ENCODE measurements around the gene ZMYND11.

ZMYND11 gene

DNA sequence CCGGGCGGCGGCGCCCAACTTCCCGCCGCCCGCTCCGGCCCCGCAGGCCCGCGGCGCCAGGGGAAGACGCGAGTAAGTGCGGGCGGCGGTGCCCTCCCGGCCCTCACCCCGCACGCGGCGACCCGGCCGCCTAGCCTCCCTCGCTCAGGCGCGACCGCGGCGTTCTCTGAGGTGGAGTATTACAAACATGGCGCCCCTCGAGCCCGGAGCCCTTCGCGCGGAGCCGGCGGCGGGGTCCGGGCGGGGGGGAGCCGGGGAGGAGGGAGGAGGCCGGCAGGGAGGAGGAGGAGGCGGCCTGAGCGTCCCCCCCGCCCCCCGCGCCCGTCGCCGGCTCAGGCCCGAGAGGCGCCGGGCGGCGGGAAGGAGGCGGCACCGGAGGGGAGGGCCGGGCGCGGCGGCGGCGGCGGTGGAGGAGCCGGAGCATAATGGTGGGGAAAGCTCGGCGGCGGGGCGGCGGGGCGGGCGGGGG is at the start of gene ZMYND11:
ZMYND11 (plus strand) TSS at position 324 of the 469 bp plus-strand sequence. CDS start 44,558 bp downstream, outside the sequence.
- DNase-seq (ENCODE audit: low spot score), result peak; percentile 88

DNA sequence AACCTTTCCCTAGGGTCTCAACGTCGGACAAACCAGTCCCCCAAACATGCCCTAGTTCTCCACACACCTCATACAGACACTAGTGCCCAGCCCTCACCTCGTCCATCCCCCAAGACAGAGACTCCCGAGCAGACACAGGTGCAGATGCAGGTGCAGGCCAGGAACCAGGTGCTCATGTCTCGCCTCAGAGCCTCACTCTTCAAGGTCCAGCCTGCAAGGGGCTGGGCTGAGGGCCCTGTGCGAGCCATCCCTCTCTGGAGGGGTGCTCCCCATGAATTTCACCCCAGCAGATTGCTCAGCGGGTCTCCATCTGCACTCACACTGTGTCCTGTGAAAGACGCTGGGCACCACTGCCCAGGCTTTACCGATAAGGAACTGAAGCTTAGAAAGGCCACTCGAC is 49.2 kb upstream of the ZMYND11 start:
- no peak for DNase-seq (ENCODE audit: low spot score)

DNA sequence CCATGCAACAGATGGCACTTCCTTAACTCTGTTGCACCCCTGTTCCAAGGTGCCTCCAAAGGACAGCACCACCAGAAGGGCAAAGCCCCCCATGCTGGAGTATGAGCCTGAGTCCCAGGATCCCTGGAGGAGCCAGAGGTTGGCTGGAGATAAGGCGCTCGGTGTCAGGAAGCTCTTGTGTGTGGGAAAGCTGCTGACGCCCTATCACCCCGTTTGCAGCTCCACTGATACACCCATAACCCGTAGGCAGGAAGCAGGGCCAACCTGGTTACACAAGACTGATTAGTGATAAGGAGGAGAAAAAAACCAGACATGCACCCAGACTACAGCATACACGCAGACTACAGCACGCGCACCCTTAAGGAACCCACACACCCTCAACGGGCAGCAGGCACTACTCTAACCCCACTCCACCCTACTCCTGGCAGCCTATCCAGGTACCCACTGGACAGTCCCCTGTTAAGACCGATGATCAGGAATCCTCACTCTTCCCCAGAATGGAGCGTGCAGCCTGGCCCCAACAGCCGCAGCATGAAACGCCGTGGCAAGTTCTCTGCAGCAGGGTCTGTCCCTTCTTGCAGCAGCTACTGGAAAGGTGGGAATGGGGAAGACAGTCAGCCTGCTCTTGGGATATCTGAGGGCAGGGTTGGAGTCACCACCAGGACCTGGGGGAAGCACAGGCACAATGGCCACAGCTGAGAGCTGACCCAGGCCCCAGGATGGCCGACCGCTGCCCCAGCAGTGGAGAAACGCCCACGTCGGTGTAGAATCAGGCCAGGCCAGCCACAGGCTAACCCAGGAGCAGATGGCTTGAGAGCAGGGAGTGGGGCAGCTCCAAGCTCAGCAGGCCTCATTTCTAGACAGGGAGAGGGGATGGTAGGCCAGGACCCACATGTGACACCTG is 47.8 kb upstream of the ZMYND11 start:
- DNase-seq (ENCODE audit: low spot score), result no peak

DNA sequence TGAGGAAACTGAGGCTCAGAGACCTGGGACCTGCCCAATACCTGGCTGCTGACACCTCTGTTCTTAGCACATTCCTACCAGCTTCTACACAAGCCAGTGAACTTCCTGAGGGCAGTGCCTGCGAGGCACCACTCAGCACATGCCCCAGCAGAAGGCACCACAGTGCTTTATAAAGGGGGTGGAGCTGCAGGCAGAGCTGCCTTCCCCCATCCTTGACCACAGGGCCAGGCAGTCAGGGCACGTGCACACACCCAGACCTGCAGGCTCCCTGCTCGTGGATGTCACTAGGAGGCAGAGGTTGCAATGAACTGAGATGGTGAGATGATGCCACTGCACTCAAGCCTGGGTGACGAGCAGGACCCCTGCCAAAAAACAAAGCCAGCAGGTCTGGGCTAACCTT is 47.0 kb upstream of the ZMYND11 start:
- no peak for DNase-seq (ENCODE audit: low spot score)

DNA sequence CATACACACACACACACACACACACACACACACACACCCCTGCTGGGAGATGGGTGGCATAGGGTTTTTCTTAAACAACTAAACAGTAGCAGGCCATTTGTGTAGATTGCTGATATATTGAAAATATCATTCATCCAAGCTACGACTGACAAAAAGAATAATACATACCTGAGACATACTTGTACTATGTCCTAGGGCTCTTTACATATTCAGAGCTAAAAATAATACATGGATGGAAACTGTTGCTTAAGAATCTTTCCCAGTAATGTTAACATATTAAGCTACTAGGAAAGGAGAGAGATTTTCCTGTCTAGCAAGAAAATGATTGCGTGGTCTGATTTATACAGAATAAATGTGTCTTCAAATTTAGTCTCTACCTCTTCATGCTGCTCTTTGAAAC is 46.0 kb upstream of the ZMYND11 start:
- no peak for DNase-seq (ENCODE audit: low spot score)

DNA sequence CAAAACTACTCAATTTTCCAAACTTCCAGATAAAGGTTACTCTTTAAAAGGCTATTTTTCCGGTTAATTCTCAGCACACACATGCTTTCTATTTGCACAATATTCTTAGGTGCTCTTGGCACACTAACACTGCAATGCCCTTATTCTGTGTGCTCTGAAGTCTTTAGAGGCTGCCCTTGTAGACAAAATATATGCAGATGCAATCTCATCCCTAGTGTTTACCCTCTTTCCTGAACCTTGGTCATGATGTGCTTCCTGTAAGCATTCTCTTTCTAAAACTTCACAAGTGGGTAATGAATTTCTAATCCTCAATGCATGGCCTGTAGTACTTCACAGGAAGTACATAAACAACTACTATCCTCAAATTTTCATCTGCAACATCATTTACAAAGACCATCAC is 45.1 kb upstream of the ZMYND11 start:
- DNase-seq (ENCODE audit: low spot score), result no peak

DNA sequence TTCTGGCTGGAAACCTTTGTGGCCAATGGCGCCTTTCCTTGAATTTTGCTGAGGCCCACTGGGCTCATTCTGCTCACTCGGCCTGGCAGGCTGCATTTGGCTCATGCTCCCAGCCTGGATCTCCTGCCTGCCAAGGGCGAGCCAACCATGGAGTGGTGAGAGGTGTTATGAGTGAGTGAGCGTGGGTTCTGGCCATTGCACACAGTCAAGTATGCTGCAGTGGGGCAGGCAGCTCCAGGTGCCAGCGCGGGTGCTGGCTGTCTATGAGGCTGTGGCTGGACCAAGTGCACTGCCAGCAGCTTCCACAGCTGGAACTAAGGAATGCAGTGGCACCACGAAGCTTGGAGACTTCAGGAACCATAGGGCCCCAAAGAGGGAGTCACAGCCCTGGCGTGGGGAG is 43.9 kb upstream of the ZMYND11 start:
- DNase-seq (ENCODE audit: low spot score), result no peak

DNA sequence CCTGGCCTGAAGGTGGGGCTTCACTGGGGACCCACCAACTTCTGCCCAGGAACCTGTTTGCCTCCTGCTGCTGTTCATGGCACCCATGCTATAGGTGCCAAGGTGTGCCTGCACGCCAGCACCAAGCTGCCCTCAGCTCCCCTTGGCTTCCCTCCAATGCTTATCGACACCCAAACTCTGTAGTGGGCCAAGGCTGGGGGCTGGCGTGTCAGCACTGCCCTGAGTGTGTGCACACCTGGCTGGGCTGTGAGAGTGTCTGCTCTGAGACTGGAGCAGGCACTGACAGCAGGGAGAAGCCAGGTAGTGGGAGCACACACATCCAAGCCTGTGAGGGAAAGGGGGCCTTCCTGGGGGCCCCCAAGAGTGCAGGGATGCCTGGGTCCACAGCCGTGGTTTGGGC is 43.1 kb upstream of the ZMYND11 start:
- no peak for DNase-seq (ENCODE audit: low spot score)

DNA sequence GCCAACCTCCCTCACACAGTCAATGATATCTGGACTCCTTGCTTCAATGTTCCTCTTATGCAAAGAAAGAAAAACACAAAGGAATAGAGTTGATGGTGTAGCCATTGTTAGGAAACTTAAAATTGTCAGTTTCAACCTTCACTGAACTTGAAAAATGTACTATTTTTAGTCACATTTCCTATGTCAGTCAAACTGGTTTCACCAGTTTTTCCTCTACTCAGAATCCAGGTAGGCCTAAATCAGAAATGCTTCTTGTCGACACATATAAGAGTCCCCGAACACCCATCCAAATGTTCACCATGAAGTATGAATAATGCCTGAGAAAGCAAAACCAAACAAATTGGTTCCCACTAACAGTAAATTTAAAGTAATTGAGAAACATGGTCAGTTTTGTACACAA is 42.4 kb upstream of the ZMYND11 start:
- no peak for DNase-seq (ENCODE audit: low spot score)

DNA sequence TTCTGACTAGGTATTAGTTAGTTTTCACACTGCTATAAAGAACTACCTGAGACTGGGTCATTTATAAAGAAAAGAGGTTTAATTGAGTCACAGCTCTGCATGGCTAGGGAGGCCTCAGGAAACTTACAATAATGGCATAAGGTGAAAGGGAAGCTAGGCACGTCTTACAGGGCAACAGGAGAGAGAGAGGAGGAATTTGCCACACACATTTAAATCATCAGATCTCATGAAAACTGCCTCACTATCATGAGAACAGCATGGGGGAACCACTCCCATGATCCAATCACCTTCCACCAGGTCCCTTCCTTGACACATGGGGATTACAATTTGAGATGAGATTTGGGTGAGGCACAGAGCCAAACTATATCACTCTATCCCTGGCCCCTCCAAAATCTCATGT is 40.6 kb upstream of the ZMYND11 start:
- DNase-seq (ENCODE audit: low spot score), result no peak

DNA sequence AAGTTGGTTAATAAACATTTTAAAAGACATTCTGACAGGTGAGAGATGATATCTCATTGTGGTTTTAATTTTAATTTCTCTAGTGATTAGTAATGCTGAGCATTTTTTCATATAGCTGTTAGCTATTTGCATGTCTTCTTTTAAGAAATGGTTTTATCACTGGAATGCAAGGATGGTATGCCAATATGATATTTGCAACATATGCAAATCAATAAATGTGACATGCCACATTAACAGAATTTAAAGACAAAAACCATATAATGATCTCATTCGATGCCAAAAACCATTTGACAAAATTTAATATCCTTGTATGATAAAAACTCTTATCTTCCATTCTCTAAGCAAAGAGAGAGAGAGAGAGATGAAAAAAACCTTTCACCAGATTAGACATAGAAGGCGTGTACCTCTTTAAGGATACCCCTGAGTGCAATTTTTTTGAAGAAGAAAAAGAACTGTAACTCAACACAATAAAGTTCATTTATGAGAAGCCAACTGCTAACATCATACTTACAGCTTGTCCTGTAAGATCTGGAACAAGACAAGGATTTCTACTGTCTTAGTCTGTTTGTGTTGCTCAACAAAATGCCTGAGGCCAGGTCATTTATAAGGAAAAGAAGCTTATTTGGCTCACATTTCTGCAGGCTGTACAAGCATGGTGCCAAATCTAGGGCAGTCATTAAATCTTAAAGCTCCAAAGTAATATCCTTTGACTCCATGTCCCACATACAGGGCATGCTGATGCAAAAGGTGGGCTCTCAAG is 39.7 kb upstream of the ZMYND11 start:
- no peak for DNase-seq (ENCODE audit: low spot score)

DNA sequence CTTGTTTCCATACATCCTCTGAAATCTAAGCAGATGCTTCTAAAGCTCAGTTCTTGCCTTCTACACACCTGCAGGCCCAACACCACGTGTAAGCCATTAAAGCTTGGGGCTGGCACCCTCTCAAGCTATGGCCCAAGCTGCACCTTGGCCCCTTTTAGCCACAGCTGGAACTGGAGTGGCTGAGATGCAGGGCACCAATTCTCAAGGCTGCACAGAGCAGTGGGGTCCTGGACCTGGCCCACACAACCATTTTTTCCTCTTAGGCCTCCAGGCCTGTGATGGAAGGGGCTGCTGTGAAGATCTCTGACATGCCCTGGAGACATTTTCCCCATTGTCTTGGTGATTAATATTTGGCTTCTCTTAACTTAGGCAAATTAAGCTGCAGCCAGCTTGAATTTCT is 38.8 kb upstream of the ZMYND11 start:
- DNase-seq (ENCODE audit: low spot score), result no peak

DNA sequence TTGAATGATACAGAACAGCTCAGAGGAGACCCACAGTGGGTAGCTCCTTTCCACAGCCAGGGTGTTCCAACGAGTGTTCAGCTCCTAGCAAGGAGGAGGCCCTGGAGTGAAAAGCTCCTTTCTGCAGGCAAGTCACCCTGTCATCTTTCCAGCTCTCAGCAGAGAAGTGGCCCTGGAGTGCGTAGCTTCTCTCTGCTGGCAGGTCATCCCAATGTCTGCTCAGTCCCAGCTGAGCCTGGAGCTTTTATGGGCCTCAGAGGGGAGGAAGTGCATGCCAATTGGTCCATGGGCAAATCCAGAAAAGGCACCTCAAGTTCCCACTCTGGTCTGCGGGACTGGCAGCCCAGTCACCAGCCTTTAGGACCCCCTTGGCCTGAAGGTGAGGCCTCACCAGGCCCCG is 30.8 kb upstream of the ZMYND11 start:
- no peak for DNase-seq (ENCODE audit: low spot score)

DNA sequence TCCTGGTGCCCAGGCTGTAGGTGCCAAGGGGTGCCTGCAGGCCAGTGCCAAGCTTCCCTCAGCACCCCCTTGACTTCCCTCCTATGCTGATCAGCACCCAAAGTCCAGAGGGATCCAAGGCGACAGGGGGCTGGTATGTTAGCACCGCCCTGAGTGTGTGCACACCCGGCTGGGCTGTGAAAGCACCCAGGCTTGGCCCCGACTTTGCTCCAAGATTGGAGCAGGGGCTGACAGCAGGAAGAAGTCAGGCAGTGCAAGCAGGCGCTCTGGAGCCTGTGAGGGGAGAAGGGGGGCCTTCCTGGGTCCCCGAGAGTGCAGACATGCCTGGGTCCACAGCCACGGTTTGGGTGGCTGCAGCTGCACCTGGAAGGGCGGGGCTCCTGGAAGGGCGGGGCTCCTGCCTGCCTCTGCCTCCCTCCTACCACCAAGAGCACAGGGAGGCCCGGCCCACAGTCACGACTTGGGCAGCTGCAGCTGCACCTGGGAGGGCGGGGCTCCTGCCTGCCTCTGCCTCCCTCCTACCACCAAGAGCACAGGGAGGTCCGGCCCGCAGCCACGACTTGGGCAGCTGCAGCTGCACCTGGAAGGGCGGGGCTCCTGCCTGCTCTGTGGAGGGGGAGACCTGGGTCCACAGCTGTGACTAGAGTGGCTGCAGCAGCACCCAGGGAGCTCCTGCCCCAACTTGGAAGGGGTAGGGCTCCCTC is 30.2 kb upstream of the ZMYND11 start:
- DNase-seq (ENCODE audit: low spot score), result no peak

DNA sequence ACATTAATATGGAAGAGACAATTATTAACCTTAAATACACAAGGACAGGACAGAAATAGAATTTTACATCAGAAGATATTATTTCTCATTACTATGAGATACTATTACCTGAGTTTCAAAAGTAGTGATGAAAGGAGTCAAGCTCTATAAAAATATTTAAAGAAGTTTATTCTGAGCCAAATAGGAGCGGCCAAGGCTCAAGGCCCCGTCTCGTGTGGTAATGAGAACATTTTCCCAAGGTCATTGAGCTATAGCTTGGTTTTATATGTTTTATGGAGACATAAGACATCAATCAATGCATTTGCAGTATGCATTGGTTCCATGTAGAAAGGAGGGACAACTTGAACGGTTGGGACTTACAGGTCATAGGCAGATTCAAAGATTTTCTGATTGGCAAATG is 29.4 kb upstream of the ZMYND11 start:
- no peak for DNase-seq (ENCODE audit: low spot score)

DNA sequence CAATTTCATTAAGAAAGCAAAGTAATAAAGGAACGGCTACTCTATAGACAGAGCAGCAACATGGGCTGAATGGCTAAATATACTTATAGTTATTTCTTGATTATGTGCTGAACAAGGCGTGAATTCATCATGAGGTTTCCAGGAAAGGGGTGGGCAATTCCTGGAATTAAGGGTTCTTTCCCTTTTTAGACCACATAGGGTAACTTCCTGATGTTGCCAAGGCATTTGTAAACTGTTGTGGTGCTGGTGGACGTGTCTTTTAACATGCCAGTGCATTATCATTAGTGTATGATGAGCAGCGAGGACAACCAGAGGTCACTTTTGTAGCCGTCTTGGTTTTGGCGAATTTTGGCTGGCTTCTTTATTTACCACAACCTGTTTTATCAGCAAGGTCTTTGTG is 28.5 kb upstream of the ZMYND11 start:
- DNase-seq (ENCODE audit: low spot score), result no peak

DNA sequence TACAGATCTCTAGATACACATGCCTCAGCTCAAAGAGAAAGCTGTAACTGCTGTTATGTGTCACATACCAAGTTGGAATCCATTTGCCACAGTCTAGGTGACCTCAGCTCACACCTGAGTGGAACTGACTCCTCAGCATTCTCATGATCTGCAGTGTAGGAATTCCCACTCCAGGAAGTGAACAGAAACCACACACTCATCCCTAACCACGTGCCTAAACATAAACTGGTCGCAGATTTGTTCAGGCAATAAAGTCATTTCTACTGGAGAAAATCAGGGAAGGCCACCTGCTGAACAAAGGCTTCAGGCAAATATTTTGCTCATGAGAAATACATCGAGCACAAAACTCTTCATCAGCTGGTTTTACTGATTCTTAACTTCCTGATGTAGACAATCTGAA is 23.0 kb upstream of the ZMYND11 start:
- no peak for DNase-seq (ENCODE audit: low spot score)

DNA sequence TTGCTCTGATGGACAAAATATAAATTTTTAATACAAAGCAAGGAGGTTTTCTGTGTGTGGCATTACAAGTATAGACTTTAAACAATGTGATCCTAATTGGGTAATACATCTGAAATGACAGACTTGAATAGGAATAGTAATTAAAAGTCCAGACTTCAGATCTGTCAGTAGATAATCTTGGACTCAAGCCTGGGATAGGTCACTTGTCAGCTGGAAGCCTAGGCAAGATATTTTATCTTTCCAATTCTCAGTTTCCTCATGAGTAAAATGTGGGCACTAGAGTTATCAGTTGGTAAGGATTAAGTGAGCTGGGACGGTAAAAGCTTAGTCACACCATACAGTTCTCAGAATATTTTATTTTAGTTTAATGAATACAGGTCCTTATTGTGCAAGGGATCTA is 10.4 kb upstream of the ZMYND11 start:
- no peak for DNase-seq (ENCODE audit: low spot score)

DNA sequence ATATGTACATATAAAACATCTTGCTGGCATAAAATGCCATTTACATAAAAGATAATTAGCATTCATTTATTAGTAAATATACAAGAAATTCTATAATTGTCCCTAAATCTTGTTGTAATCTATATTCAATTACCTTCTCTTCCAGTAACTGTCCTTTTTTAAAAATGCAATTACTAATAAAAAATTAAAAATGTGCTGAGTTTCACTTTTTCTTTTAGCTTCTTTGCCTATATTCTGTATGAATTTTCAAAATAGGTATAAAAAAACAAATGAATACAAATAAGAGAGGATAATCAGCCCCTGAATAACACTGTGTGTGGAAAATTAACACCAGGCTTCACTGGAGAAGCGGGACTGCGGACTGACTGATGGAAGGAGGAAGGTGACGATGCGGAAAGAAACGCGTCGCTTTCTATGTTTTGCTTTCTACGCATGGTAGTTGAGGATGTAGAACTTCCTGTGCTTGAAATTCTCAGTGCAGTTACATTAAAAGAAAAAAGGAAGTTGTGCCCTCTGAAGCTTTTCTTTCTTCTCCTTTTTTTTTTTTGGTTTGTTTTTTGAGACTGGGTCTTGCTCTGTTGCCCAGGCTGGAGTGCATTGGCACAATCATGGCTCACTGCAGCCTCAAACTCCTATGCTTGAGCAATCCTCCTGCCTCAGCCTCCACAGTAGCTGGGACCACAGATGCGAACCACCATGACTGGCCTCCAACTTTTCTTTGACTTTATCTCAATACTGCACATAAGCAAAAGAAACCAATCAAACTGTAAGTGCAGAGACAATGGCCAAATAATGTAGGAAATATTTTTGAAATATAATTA is 7.4 kb upstream of the ZMYND11 start:
- DNase-seq (ENCODE audit: low spot score), result no peak

DNA sequence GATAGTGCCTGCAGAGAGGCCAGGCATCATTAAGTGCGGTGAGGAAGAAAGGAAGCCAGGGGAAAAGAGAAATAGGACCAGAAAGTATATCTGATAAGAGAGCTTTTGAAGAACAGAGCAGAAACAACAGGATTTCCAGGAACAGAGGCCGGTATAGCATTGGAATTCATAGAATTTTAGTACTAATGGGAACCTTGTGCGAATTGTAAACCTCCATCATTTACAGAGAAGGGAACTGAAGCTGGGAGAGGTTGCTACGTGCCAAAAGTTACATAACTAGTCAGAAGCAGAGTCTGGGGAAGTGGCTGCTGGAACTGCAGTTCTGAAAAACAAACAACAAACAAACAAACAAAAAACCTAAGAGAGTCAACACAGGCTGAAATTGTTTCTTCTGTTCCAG is 5.4 kb upstream of the ZMYND11 start:
- DNase-seq (ENCODE audit: low spot score), result no peak

DNA sequence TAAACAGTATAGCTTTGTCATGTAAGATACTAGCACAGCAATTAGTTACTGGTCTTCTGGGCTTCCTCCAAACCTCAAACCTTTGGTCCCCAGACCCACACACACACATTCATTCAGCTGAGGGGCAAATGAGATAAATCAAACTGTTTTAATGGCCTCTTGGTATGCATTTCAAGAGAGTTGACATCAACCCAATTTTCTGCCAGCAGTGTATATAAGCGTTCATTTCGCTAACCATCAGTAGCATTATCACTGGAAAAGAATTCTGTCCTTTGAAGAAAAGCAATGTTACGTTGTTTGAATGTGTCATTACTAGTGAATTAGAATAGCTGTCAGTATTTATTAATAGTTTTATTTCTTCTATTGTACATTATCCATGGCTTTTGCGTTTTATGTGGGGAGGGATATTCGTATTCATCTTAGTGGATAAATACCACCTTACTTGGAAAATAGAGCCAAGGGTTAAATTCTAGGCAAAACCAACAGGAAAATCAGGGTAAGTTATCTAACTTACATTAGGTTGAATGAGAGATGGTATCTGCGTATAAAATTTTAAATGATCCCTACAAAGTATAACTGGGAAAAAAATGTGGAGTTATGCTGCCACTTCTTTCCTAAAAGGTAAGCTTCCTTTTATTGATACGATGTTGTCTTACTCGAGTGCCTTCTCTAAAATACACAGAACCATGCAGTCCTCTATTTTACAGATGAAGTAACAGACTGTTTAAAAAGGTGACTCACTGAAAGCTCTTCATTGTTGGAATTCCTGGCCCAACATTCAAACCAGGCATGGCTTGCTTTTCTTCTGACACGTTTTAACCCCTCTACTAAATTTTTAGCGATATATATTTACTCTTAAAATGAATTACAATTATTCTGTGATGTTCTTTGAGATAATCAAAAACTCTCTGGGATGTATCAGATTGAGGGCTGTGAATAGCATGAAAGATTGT is 2.0 kb upstream of the ZMYND11 start:
- DNase-seq (ENCODE audit: low spot score), result no peak
